ENCODE measurements around the gene SCARB1. TPM values are rescaled to one million over a fixed set of nuclear protein-coding genes. Genes with fewer than 3 reads are reported as not detected.

The SCARB1 gene
- total RNA-seq, 1 donor from 2014 or later: 12.0 TPM

- no peak for ATAC-seq
- DNase-seq: no peak
- intact Hi-C loops (cut with micrococcal nuclease): no loop called here
Measured at GRCh38 chr12:124783087-124783486, 80.6 kb downstream of the SCARB1 start.

DNA sequence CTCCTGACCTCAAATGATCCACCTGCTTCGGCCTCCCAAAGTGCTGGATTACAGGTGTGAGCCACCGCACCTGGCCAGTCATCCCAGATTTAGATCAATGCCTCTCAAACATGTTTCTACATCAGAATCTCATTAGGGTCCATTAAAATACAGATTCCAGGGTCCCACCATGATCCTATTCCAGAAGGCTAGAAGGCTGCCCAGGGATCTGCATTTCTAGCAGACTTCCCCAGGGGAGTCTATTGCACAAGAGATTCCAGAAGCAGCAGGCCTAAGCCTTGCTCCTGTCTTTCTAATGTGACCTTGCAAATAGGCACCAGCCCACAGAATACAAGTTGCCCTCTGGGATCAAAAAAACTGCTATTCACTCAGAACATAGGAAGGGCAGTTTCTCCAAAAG, 81.5 kb downstream of the SCARB1 start:
- no peak for DNase-seq
- intact Hi-C loops (cut with micrococcal nuclease): no loop called here

DNA sequence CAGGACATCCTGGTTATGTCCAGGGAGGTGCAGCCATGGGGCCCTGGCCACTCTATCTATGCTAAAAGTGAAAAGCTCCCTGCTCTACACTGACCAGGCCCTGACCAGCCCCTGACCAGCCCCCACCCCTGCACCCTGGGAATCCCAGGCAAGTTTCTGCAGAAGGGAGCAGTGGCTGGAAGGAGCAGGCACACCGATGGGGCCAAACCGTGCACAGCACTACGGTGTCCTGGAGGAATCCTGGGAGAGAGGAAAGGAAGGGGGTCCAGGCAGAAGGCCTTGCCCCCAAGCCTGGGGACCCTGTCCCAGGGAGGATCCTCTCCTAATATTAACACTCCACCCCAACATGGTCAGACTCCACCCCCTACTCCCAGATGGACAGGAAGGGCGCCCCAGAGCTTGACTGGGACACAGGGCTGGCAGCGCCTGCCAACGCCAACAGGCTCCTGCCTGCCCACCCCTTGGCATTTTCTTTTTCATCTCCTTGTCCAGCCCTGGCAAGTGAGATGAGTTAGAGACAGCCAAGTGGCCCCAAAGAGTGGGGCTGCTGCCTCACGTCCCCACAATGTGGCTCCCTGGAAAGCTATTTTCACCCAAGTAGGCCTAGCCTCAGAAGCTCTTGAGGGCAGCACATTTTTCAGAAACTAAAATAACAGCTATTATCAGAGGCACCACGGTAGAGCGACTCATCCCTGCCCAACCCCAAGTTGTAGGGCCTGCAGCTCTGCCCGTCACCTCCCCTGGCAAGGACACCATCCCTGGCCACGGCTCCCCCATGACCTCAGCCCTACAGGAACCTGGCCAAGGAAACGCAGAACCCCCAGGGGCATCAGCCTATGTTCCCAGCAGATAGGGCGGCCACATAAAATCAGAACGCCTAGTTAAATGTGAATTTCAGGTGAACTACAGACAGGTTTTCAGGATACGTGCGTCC, 82.6 kb downstream of the SCARB1 start:
- DNase-seq: no peak
- intact Hi-C loops (cut with micrococcal nuclease): no loop called here
- peak; percentile 70 for ATAC-seq

More for the DNA sequence above, 81.5 kb downstream of the SCARB1 start:
- no peak for ATAC-seq

GRCh38 chr12:124780336-124780735, 83.3 kb downstream of the SCARB1 start:
- ATAC-seq (no peak), DNase-seq (no peak)
- intact Hi-C loops (cut with micrococcal nuclease): no loop called here

- no peak for DNase-seq
- intact Hi-C loops (cut with micrococcal nuclease): loop anchor here (10.0 kb wide), 1 partner anchor 465 kb away; no protein-coding TSS in a partner anchor
- no peak for ATAC-seq
Measured at GRCh38 chr12:124779161-124780141, 84.2 kb downstream of the SCARB1 start.

GRCh38 chr12:124778411-124778810, 85.3 kb downstream of the SCARB1 start:
- intact Hi-C loops (cut with micrococcal nuclease): loop anchor here (10.0 kb wide), 1 partner anchor 464 kb away; no protein-coding TSS in a partner anchor
- no peak for DNase-seq
- ATAC-seq: no peak

GRCh38 chr12:124777399-124778372, 86.0 kb downstream of the SCARB1 start:
- ATAC-seq (no peak), DNase-seq (no peak)
- intact Hi-C loops (cut with micrococcal nuclease): loop anchor here (10.0 kb wide), 1 partner anchor 463 kb away; no protein-coding TSS in a partner anchor

DNA sequence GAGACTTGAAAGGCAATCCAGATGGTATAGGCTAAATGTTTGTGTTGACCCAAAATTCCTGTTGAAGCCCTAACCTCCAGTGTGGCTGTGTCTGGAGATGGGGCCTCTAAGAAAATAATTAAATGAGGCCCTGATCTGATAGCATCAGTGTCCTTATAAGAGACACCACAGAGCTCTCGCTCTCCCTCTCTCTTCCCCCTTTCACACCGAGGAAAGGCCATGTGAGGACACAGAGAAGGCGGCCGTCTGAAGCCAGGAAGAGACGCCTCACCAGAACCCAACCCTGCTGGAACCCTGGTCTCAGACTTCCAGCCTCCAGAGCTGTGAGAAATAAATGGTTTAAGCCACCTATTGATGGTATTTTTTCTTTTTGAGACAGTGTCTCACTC, 87.5 kb downstream of the SCARB1 start:
- no peak for ATAC-seq
- no peak for DNase-seq
- intact Hi-C loops (cut with micrococcal nuclease): loop anchor here (10.0 kb wide), 1 partner anchor 461 kb away; no protein-coding TSS in a partner anchor

- DNase-seq (no peak), ATAC-seq (peak; percentile 25)
- intact Hi-C loops (cut with micrococcal nuclease): loop anchor here (5.0 to 10.0 kb wide), 2 partner anchors 460 to 737 kb away; no protein-coding TSS in a partner anchor
Measured at GRCh38 chr12:124774462-124775167, 89.0 kb downstream of the SCARB1 start.

GRCh38 chr12:124774054-124774461, 89.6 kb downstream of the SCARB1 start:
- intact Hi-C loops (cut with micrococcal nuclease): loop anchor here (5.0 to 10.0 kb wide), 2 partner anchors 459 to 737 kb away; no protein-coding TSS in a partner anchor
- DNase-seq (no peak), ATAC-seq (no peak)

DNA sequence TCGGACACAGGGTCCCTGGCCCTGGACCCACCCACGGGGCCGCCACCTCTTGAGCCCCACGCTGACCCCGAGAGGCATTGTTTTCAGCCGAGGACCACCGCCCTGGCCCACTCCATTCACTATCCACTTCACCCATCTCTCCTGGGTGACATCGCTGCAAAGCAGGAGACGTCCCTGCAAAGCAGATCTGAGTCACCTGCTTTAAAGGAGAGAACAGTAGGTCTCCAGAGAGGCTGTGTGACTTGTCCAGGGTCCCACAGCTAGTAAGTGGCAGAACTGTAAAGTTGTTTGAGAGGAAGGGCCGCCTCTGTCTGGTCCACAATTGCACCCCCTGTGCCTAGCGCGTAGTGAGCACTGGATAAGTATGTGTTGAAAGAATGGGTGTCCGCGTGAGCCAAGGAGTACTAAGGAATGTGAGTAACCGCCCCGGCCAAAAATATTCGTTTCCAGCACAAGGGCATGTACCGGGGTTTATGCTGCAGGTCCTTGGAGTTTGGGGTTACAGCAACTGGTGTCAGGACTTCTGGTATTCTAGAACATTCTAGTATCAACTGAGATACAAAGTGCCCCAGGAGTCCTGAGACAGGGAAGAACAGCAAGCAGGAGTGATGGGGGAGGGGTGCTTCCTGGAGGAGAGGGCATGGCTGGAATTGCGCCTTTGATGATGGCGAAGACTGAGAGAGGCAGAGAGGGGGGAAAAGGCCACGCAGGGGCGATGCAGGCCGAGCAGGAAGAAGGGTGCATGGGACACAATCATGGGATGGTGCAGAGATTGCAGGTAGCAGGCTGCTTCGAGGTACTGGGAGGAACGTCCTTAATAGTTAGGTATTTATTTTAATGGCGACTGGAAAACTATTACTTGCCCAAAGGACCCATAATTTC, 91.1 kb downstream of the SCARB1 start:
- intact Hi-C loops (cut with micrococcal nuclease): loop anchor here (5.0 to 10.0 kb wide), 2 partner anchors 458 to 735 kb away; no protein-coding TSS in a partner anchor
- no peak for DNase-seq
- peak; percentile 5 for ATAC-seq

GRCh38 chr12:124771462-124772288, 92.0 kb downstream of the SCARB1 start:
- ATAC-seq: peak; percentile 68
- intact Hi-C loops (cut with micrococcal nuclease): loop anchor here (5.0 to 10.0 kb wide), 2 partner anchors 457 to 734 kb away; no protein-coding TSS in a partner anchor
- DNase-seq: peak; percentile 92

DNA sequence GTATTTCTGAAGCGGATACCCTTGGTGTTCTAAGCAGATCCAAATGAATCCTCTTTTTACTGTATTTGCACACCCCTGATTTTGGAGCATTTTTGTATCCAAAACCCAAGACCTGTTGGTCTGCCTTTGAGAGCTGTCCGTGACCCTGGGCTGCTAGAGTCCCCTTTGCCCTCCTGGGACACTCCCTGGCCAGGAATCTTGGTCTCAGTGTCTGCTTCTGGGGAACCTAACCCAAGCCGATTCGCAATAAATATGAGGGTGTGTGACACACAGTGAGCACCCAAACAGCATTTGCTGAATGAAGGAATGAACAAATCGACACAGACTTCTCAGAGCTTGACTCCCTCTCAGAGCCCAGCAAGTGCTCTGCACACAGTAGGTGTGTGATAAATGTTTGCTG, 92.9 kb downstream of the SCARB1 start:
- no peak for ATAC-seq
- intact Hi-C loops (cut with micrococcal nuclease): loop anchor here (5.0 to 10.0 kb wide), 2 partner anchors 456 to 733 kb away; no protein-coding TSS in a partner anchor
- DNase-seq: no peak

- intact Hi-C loops (cut with micrococcal nuclease): loop anchor here (5.0 to 10.0 kb wide), 5 partner anchors 75 to 733 kb away; partner anchors contain the start of gene NCOR2
- no peak for ATAC-seq
- no peak for DNase-seq
Measured at GRCh38 chr12:124769881-124770512, 93.7 kb downstream of the SCARB1 start.

- ATAC-seq: no peak
- no peak for DNase-seq
- intact Hi-C loops (cut with micrococcal nuclease): loop anchor here (5.0 to 10.0 kb wide), 3 partner anchors 74 to 717 kb away; partner anchors contain the start of gene NCOR2
Measured at GRCh38 chr12:124769163-124769530, 94.5 kb downstream of the SCARB1 start.

Data from left ventricle myocardium superior (tissue), 1 donor.